DMS79 treated with DMSO at 0.1 percent for 48 hours (cell line): ENCODE data around the gene PACS1.
"Not testable (repeated sequence)": the region's sequence is repeated elsewhere in the genome, so short reads cannot be mapped to it uniquely, and the experiment has no call there.

Source experiments
- DNase-seq: peaks from one replicate; lab custom pipeline; 2025; lab: John Stamatoyannopoulos, UW

PACS1 gene

DNA sequence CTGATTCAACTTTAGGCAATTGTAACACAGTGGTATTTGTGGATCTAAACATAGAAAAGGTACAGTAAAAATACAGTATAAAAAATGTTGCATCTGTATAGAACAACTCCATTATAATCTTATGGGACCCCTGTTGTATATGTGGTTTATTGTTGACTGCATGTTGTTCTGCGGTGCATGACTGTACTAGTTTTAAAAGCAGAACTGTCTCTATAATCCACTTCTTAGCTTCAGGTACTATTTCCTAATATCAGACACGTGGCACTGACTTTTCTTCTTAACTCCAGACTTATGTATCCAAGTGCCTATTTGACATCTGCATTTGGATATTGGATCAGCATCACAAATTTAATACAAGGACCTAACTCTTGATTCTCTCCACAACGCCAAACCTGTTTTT is 41.1 kb downstream of the PACS1 start:
- DNase-seq: no peak

DNA sequence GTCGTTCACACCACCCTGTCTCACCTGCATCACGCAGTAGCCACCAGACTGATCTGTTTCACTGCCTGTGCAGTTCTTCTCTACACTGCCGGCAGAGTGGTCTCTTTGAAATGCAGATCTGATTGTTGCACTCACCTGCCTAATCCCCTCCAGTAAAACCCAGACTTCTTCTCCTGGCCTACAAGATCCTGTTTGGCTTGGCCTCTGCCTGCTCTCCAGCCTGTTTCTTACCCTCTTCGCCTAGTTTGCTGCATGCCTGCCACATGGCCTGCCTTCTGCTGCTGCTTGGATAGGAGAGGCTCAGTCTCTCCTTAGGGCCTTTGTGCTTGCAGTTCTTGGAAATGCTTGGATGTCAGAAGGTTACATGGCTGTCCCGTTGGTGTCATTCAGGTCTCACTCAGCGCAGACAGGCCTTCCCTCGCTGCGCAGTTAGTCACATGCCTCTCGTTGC is 42.0 kb downstream of the PACS1 start:
- DNase-seq: no peak

GRCh38 chr11:66112601-66113499 is 42.8 kb downstream of the PACS1 start:
- DNase-seq: peak; percentile 23

DNA sequence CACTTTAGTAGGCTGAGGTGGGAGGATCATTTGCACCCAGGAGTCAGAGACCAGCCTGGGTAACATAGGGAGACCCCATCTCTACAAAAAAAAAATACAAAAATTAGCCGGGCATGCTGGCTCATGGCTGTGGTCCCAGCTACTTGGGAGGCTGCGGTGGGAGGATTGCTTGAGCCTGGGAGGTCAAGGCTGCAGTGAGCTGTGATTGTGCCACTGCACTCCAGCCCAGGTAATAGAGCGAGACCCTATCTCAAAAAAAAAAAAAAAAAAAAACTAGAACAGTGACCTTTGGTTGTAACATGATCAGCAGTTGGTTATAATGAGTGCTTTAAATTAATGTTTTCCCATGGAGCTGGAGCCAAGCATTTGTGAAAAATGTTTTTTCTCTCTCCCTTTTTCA is 44.9 kb downstream of the PACS1 start:
- DNase-seq: not testable (repeated sequence)

- no peak for DNase-seq
Measured at GRCh38 chr11:66115638-66116301, 45.7 kb downstream of the PACS1 start.

- DNase-seq: no peak
Measured at GRCh38 chr11:66116576-66117361, 46.7 kb downstream of the PACS1 start.

GRCh38 chr11:66118847-66119246 is 48.8 kb downstream of the PACS1 start:
- DNase-seq: no peak

GRCh38 chr11:66119348-66120133 is 49.5 kb downstream of the PACS1 start:
- DNase-seq: no peak

- no peak for DNase-seq
Measured at GRCh38 chr11:66121466-66121865, 51.4 kb downstream of the PACS1 start.

DNA sequence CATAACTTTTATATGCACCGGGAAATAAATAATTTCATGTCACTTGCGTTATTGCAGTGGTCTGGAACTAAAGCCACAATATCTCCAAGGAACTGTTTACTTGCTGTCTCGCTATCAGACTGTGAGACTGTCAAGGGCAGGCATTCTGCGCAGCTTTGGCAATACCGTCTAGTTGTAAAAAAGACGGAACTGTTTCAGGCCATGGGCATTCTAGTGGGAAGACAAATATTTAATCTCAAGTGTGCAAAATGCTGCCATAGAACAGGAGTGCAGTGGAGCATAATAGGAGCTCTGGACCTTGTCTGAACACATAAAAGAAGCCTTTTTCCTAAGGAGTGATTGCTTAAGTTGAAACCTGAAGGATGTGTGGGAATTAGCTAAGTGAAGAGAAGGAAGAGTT is 53.8 kb downstream of the PACS1 start:
- peak; percentile 95 for DNase-seq

GRCh38 chr11:66124564-66124963 is 54.5 kb downstream of the PACS1 start:
- no peak for DNase-seq

- DNase-seq: no peak
Measured at GRCh38 chr11:66126064-66126463, 56.0 kb downstream of the PACS1 start.

DNA sequence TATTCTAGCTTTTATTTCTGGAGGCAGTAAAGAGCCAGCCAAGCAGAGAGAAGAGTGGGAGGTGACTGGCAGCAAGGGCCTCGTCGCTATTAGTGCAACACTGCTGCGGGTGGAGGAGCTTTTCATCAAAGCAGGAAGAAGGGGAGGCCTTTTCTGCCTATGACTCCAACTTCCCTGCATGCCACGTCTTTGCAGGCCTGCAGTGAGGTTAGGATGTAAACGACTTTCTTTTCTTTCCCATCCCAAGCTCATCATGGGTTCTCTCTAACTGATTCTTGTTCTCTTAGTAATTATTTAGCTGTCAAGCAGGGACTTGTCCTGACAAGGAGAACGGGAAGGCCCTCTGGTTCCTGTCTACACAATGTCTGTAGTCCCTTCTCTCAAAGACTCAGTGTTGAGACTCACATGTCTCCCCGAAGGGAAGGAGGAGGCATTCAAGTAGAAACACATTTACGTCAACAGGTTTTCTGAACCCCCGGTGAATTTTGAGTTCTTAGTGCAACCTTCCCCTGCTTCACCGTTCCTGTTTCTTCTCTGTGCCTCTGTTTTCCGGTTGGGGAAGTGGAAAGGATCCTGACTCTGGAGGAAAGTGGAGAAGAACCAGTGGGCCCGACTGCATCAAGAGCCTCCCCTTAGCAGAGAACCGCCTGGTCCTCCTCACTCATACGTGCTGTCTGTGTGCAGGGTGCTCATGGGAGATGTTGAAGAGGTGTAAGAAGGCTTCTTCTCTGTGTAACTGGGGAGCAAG is 56.9 kb downstream of the PACS1 start:
- DNase-seq: peak; percentile 97

GRCh38 chr11:66130978-66131377 is 60.9 kb downstream of the PACS1 start:
- no peak for DNase-seq

DNA sequence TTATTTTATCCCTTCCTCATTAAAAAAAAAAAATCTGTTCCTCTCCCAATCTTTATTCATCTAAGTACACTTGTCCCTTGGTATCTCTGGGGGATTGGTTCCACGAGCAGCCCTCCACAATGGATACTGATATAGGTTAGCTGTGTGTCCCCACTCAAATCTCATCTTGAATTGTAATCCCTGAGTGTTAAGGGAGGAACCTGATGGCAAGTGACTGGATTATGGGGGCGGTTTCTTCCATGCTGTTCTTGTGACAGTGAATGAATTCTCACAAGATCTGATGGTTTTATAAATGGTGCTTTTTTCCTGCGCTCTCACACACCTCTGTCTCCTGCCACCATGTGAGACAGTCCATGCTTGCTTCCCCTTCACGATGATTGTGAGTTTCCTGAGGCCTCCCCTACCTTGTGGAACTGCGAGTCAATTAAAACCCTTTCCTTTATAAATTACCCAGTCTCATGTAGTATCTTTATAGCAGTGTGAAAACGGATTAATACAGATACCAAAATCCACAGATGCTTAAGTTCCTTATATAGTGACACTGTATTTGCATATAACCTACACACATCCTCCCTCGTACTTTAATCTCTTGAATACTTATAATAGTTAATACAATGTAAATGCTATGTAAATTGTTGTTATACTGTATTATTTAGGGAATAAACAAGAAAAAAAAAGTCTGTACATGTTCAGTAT is 62.0 kb downstream of the PACS1 start:
- DNase-seq: no peak

- peak; percentile 78 for DNase-seq
Measured at GRCh38 chr11:66133216-66133775, 63.2 kb downstream of the PACS1 start.

- no peak for DNase-seq
Measured at GRCh38 chr11:66136752-66137123, 66.7 kb downstream of the PACS1 start.

- no peak for DNase-seq
Measured at GRCh38 chr11:66139817-66140404, 69.8 kb downstream of the PACS1 start.

DNA sequence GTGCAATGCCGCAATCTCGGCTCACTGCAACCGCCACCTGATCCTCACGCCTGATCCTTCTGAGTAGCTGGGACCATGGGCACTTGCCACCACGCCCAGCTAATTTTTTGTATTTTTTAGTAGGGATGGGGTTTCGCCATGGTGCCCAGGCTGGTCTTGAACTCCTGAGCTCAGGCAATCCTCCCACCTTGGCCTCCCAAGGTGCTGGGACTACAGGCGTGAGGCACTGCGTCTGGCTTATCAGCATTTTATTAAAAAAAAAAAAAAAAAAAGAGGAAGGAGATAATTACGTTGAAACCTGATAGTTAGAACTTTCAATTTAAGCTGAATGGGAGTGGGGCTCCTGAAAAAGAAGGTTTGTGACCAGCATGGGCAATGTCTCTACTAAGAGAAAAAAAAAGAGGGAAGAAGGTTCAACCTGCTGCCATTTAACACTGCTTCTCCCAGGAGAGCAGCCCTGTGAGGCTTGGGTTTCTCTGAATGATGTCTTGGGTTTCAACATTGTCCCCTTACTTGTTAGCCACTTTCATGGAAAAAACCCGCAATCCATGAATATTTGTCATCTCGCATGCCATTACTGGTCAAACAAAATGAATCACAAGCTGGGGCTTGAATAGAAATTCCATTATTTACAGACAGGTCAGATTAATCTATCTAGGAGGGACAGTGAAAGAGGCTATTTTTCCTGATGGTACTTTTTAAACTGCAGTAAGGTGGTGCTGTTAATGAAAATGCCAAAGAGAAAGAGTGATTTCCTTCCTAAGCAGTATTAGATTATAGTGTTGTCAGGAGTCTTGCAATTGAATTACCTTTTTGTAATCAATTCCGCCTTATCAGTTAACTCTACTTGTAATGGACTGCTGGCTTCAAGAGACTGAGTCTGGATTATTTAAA is 72.5 kb downstream of the PACS1 start:
- no peak for DNase-seq
